Calu3 (cell line): ENCODE data around the gene SH3BP1. TPM values are rescaled to one million over a fixed set of nuclear protein-coding genes. Genes with fewer than 3 reads are reported as not detected.

ENCODE experiments used
- BruUV-seq: library from RNA; stranded (reverse); fragments of 400-500 nt; replicated peaks from 2 replicates; lab custom pipeline; 2021; lab: Mats Ljungman, UMichigan
- CTCF ChIA-PET: fragments of 300-600 bp; sonication (Branson Sonifier 250); formaldehyde crosslinking; loops from one replicate; lab custom pipeline; 2022; ENCODE audit warnings: antibody characterized with exemption; lab: Charles Lee
- DNase-seq: peaks from one replicate; pipeline ENCODE4 v3.0.0; 2022
- H3K27ac Mint-ChIP-seq: one replicate; pipeline ENCODE4 v1.8.0; 2022; ENCODE audit warnings: mixed read lengths; ENCODE audit not compliant: unreplicated experiment
- H3K27me3 Mint-ChIP-seq: one replicate; pipeline ENCODE4 v1.8.0; 2022; ENCODE audit warnings: mixed read lengths; ENCODE audit not compliant: unreplicated experiment
- H3K36me3 Mint-ChIP-seq: one replicate; pipeline ENCODE4 v1.8.0; 2022; ENCODE audit warnings: mild to moderate bottlenecking, moderate library complexity, mixed read lengths; ENCODE audit not compliant: insufficient read depth, unreplicated experiment
- H3K4me1 Mint-ChIP-seq: one replicate; pipeline ENCODE4 v1.8.0; 2022; ENCODE audit warnings: mild to moderate bottlenecking, low read depth, mixed read lengths; ENCODE audit not compliant: unreplicated experiment
- H3K4me3 Mint-ChIP-seq: one replicate; pipeline ENCODE4 v1.8.0; 2022; ENCODE audit warnings: mild to moderate bottlenecking, low read depth, moderate library complexity, mixed read lengths; ENCODE audit not compliant: unreplicated experiment
- H3K9me3 Mint-ChIP-seq: one replicate; pipeline ENCODE4 v1.8.0; 2022; ENCODE audit warnings: low read depth, mixed read lengths; ENCODE audit not compliant: unreplicated experiment
- CTCF ChIP-seq: fragments of 200-600 bp; IDR thresholded peaks from one replicate; pipeline ENCODE4 v1.8.0; 2022; ENCODE audit warnings: antibody characterized with exemption; ENCODE audit not compliant: unreplicated experiment
- intact Hi-C: fragments of 100-400 bp; cut with micrococcal nuclease; formaldehyde crosslinking; loops from one replicate; pipeline ENCODE4 v1.10.0; 2022; ENCODE audit not compliant: unreplicated experiment
- total RNA-seq: library from RNA; stranded (reverse); gene quantifications from 2 replicates; pipeline ENCODE4 v1.2.3, GENCODE V29; 2022

Gene SH3BP1
- total RNA-seq, 1 experiment from 2014 or later, result 17.6 TPM

- Mint-ChIP-seq H3K9me3 (no peaks in the 10 kb centered on the region), H3K4me3 (peak overlapping the region; percentile 72), H3K27ac (peak overlapping the region; percentile 77), H3K27me3 (no peaks in the 10 kb centered on the region), H3K36me3 (peaks cover 52% of the 10 kb centered on the region), H3K4me1 (peaks cover 9% of the 10 kb centered on the region)
- CTCF ChIA-PET, result interaction anchor here (0.7 to 1.2 kb wide), 3 partner anchors 15 to 87 kb away, joined by 3 to 4 read pairs (median 3); no protein-coding TSS in a partner anchor
- no TSS peak for BruUV-seq
- intact Hi-C loops, result loop anchor here (10.0 kb wide), 1 partner anchor 154 kb away; no protein-coding TSS in a partner anchor
- TF ChIP-seq CTCF, result no peak
- DNase-seq, result no peak
Observed at GRCh38 chr22:37640591-37641560, 1.4 kb downstream of the SH3BP1 start.

- no TSS peak for BruUV-seq
- no peaks in the 10 kb centered on the region for H3K9me3 Mint-ChIP-seq
- no peak overlapping the region for H3K27ac Mint-ChIP-seq
- H3K36me3 Mint-ChIP-seq, result peaks cover 56% of the 10 kb centered on the region
- TF ChIP-seq CTCF, result no peak
- CTCF ChIA-PET, result interaction anchor here (0.8 kb wide), 1 partner anchor 35 kb away, joined by 3 read pairs; no protein-coding TSS in a partner anchor
- no peaks in the 10 kb centered on the region for H3K27me3 Mint-ChIP-seq
- no peak overlapping the region for H3K4me3 Mint-ChIP-seq
- intact Hi-C loops, result loop anchor here (10.0 kb wide), 1 partner anchor 153 kb away; no protein-coding TSS in a partner anchor
- peaks cover 9% of the 10 kb centered on the region for H3K4me1 Mint-ChIP-seq
- no peak for DNase-seq
Observed at GRCh38 chr22:37641561-37641949, 2.1 kb downstream of the SH3BP1 start.

- Mint-ChIP-seq H3K36me3 (peaks cover 49% of the 10 kb centered on the region), H3K4me3 (no peak overlapping the region), H3K27me3 (no peaks in the 10 kb centered on the region), H3K27ac (no peak overlapping the region), H3K9me3 (no peaks in the 10 kb centered on the region), H3K4me1 (peaks cover 8% of the 10 kb centered on the region)
- intact Hi-C loops, result loop anchor here (1.0 to 10.0 kb wide), 2 partner anchors 38 to 151 kb away; no protein-coding TSS in a partner anchor
- BruUV-seq, result no TSS peak
- peak; percentile 92 for DNase-seq
- CTCF ChIA-PET, result interaction anchor here (0.5 to 2.3 kb wide), 23 partner anchors 9 to 373 kb away, joined by 3 to 42 read pairs (median 6); partner anchors contain the start of genes GCAT, GGA1, LGALS1 and NOL12
- peak; percentile 94 for TF ChIP-seq CTCF
Observed at GRCh38 chr22:37643225-37643847, 3.9 kb downstream of the SH3BP1 start.

GRCh38 chr22:37647317-37647716 lies 7.8 kb downstream of the SH3BP1 start:
- no TSS peak for BruUV-seq
- Mint-ChIP-seq H3K27ac (no peak overlapping the region), H3K9me3 (no peaks in the 10 kb centered on the region), H3K27me3 (no peaks in the 10 kb centered on the region), H3K4me3 (no peak overlapping the region), H3K4me1 (no peaks in the 10 kb centered on the region), H3K36me3 (peaks cover 30% of the 10 kb centered on the region)
- no peak for TF ChIP-seq CTCF
- CTCF ChIA-PET, result no interaction called here
- DNase-seq, result no peak
- intact Hi-C loops, result loop anchor here (10.0 kb wide), 1 partner anchor 147 kb away; no protein-coding TSS in a partner anchor
